Measurements from ENCODE around the gene MOBP.

The MOBP gene

DNA sequence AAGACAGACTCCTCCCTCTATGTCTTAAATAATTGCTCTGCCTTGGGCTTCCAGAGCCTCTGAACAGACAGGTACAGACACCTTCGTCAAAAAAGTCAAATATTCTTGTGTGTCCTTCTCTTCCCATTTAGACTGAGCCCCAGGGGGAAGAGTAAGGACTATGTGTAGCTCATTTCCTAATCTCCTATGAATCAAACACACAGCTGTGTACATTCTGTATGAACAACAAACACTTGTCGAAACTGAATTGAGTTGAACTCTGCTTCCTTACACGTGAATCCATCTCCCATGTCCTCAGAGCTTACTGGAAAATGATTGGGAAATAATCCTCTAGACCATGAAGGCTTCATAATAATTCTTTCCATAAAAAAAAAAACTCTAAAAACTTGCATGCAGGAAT, 80.8 kb downstream of the MOBP start:
- no peak for DNase-seq

DNA sequence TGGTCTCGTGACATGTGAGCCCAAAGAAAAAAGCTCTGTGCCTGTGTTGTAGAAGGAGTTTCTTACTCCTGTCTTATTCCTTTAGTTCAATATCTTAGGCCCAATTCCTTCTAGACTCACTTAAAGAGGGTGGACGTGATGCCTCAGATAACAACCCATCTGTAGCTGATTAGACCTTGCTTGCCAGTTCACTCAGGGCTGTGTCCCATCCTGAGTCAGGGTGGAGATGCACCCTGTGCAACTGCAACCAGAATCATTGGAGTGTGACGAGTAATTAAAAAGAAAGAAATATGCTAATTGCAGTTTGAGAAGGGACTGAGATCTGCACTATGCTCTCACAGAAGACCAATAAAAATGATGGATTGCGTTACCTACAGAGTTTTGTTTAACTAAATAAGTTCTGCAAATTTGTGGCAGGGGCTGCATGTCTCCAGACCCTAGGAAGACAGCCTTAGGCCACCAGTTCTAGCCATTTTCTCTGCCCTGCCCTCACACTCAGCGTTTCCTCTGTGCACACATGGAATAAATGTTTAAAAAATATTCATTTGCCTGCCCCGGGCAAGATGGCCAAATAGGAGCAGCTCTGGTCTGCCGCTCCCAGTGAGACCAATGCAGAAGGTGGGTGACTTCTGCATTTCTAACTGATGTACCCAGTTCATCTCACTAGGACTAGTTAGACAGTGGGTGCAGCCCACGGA, 83.0 kb downstream of the MOBP start:
- DNase-seq = no peak
